ENCODE data around the gene PPP1R9A.

PPP1R9A gene

DNA sequence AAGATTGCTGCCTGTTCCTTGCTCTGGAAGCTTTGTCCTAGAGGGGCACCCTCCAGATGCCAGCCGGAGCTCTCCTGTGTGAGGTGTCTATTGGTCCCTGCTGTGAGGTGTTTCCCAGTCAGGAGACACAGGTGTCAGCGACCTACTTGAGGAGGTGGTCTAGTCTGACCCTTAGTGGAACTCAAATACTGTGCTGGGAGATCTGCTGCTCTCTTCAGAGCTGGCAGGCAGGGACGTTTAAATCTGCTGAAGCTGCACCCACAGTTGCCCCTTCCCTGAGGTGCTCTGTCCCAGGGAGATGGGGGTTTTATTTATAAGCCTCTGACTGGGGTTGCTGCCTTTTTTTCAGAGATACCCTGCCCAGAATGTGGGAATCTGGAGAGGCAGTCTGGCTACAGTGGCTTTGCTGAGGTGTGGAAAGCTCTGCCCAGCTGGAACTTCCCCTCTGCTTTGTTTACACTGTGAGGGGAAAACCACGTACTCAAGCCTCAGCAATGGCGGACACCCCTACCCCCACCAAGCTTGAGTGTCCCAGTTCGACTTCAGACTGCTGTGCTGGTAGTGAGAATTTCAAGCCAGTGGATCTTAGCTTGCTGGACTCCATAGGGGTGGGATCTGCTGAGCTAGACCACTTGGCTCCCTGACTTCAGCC lies 119.2 kb downstream of the PPP1R9A start:
- DNase-seq, result no peak
- Histone ChIP-seq H3K36me3 (replicated peaks) (no peaks in the 10 kb centered on the region), H3K4me3 (ENCODE audit: low read depth, low read length) (no peak overlapping the region), H3K27ac (no peak overlapping the region), H3K27me3 (replicated peaks) (no peaks in the 10 kb centered on the region)
- in situ Hi-C loops (cut with HindIII; ENCODE audit: low pct_ligation_motif_present, low sequenced_read_pairs), result no loop called here
- TF ChIP-seq, protein P1, sequence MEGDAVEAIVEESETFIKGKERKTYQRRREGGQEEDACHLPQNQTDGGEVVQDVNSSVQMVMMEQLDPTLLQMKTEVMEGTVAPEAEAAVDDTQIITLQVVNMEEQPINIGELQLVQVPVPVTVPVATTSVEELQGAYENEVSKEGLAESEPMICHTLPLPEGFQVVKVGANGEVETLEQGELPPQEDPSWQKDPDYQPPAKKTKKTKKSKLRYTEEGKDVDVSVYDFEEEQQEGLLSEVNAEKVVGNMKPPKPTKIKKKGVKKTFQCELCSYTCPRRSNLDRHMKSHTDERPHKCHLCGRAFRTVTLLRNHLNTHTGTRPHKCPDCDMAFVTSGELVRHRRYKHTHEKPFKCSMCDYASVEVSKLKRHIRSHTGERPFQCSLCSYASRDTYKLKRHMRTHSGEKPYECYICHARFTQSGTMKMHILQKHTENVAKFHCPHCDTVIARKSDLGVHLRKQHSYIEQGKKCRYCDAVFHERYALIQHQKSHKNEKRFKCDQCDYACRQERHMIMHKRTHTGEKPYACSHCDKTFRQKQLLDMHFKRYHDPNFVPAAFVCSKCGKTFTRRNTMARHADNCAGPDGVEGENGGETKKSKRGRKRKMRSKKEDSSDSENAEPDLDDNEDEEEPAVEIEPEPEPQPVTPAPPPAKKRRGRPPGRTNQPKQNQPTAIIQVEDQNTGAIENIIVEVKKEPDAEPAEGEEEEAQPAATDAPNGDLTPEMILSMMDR (IDR thresholded peaks at IDR 0.05; ENCODE audit: low read depth, low read length, missing control alignments), result no peak

DNA sequence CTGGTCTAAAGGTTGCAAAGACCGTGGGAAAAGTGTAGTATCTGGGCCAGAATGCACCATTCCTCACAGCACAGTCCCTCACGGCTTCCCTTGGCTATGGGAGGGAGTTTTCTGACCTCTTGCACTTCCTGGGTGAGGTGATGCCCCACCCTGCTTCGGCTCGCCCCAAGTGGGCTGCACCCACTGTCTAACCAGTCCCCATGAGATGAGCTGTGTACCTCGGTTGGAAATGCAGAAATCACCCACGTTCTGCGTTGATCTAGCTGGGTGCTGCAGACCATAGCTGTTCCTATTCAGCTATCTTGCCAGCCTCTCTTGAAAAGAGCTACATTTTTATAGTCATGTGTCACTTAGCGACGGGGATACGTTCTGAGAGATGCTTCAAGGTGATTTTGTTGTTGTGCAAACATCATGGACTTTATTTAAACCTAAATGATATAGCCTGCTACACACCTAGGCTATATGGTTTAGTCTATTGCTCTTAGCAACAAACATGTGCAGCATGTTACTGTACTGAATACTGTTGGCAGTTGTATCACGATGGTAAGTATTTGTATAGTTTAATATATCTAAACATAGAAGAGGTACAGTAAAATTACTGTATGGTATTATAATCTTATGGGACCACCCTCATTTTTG lies 120.0 kb downstream of the PPP1R9A start:
- H3K27ac ChIP-seq, result no peak overlapping the region
- DNase-seq, result no peak
- no peak overlapping the region for H3K4me3 ChIP-seq (ENCODE audit: low read depth, low read length)
- in situ Hi-C loops (cut with HindIII; ENCODE audit: low pct_ligation_motif_present, low sequenced_read_pairs), result no loop called here
- no peaks in the 10 kb centered on the region for H3K36me3 ChIP-seq (replicated peaks)
- TF ChIP-seq, protein P1 (IDR thresholded peaks at IDR 0.05; ENCODE audit: low read depth, low read length, missing control alignments), result no peak
- H3K27me3 ChIP-seq (replicated peaks), result no peaks in the 10 kb centered on the region

DNA sequence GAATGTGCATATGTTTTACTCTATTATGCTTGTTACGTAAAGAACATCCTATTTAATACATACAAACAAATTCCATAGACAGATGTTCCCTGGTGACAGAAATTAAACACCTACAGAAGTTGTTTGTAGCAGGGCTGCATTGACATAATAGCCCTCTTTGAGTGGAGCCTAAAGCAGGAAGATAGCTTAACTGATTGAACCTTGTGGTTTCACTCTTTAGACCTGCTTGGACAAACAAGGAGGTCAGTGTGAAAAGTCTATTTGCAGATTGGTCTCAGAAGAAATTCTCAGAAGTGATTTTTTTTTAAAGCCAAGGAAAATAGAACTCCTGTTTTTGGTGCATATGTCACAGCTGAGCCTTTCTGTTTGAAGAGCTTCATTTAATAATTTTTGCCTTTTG lies 121.3 kb downstream of the PPP1R9A start:
- no peak for DNase-seq
- in situ Hi-C loops (cut with HindIII; ENCODE audit: low pct_ligation_motif_present, low sequenced_read_pairs), result no loop called here
- Histone ChIP-seq H3K27ac (no peak overlapping the region), H3K36me3 (replicated peaks) (no peaks in the 10 kb centered on the region), H3K4me3 (ENCODE audit: low read depth, low read length) (no peak overlapping the region), H3K27me3 (replicated peaks) (no peaks in the 10 kb centered on the region)
- TF ChIP-seq, protein P1 (IDR thresholded peaks at IDR 0.05; ENCODE audit: low read depth, low read length, missing control alignments), result no peak

DNA sequence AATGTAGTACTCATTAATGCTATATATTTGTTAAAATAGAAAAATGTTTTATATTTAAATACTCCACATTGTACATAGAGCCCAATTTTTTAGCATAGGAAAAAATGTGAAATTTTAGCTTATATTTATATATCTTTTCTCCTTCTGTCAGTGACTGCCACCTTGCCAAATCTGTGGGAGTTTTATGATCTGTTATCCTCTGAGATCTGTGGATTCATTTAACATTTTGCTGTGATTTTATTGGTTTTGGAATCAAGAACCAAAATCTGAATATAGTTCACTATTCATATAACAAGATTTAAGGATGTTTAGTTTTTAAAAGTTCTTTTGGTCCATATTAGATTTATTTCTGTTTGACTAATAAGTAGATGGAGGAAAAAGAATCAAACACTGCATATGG lies 127.9 kb downstream of the PPP1R9A start:
- no peaks in the 10 kb centered on the region for H3K27me3 ChIP-seq (replicated peaks)
- in situ Hi-C loops (cut with HindIII; ENCODE audit: low pct_ligation_motif_present, low sequenced_read_pairs), result no loop called here
- TF ChIP-seq, protein P1 (IDR thresholded peaks at IDR 0.05; ENCODE audit: low read depth, low read length, missing control alignments), result no peak
- DNase-seq, result no peak
- no peaks in the 10 kb centered on the region for H3K36me3 ChIP-seq (replicated peaks)
- no peak overlapping the region for H3K4me3 ChIP-seq (ENCODE audit: low read depth, low read length)
- no peak overlapping the region for H3K27ac ChIP-seq

DNA sequence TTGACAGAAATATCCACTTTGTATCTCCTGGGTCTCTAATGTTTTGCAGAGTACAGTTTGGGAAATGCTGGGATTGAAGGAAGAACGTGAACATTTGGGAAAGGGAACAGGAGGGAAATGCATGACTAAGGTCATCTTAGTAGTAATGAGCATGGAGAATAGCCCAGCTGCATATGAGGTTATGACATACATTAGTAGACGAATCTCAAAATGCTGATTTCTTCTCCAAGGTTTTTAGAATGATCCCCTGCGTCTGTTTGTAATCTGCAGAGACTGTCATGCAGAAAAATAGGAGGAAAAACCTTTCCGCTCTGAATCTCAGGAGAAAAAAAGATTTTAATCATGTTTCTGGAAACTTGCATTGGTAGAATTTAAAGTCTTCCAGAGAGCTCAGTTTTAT lies 133.6 kb downstream of the PPP1R9A start:
- in situ Hi-C loops (cut with HindIII; ENCODE audit: low pct_ligation_motif_present, low sequenced_read_pairs), result no loop called here
- Histone ChIP-seq H3K27me3 (replicated peaks) (no peaks in the 10 kb centered on the region), H3K4me3 (ENCODE audit: low read depth, low read length) (no peak overlapping the region), H3K36me3 (replicated peaks) (no peaks in the 10 kb centered on the region), H3K27ac (no peak overlapping the region)
- TF ChIP-seq, protein P1 (IDR thresholded peaks at IDR 0.05; ENCODE audit: low read depth, low read length, missing control alignments), result no peak
- no peak for DNase-seq

Measured in brain microvascular endothelial cell (primary cell).